GM21786 (cell line): Measurements from ENCODE around the gene TENT4A.
"Not testable (repeated sequence)": the region's sequence is repeated elsewhere in the genome, so short reads cannot be mapped to it uniquely, and the experiment has no call there.

Experiments
- ATAC-seq: cut with Tn5 transposase; IDR thresholded peaks from one replicate; pipeline ENCODE4 v1.9.1; 2021; ENCODE audit not compliant: unreplicated experiment

TENT4A gene

DNA sequence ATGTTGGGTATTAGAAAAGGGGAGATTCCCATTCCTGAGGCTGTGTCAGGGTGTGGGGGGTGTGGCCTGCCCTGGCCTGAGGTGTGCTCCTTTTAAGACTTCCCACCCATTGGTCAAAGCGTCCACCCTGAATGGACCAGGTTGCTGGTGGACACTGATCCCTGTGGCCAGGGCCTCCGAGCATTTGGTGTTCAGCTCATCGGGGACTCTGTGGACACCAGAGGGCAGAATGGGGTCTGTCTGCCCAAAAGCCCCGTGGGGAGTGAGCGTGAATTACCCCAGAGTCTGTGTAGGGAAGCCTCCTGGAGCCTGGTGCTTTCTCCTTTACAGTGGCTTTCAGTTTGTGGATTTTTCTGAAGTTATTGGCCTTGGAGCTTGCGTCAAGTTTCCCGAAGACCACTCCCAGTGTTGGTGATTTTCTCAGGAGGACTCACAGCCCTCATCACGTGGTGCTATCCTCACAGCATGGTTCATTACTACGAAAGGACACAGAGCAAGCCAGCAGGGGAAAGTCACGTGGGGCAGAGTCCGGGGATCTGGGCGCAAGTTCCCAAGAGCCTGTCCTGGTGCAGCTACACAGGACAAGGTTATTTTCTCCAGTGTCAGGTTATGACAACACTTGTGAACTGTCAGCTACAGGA, 55.5 kb downstream of the TENT4A start:
- ATAC-seq: no peak

DNA sequence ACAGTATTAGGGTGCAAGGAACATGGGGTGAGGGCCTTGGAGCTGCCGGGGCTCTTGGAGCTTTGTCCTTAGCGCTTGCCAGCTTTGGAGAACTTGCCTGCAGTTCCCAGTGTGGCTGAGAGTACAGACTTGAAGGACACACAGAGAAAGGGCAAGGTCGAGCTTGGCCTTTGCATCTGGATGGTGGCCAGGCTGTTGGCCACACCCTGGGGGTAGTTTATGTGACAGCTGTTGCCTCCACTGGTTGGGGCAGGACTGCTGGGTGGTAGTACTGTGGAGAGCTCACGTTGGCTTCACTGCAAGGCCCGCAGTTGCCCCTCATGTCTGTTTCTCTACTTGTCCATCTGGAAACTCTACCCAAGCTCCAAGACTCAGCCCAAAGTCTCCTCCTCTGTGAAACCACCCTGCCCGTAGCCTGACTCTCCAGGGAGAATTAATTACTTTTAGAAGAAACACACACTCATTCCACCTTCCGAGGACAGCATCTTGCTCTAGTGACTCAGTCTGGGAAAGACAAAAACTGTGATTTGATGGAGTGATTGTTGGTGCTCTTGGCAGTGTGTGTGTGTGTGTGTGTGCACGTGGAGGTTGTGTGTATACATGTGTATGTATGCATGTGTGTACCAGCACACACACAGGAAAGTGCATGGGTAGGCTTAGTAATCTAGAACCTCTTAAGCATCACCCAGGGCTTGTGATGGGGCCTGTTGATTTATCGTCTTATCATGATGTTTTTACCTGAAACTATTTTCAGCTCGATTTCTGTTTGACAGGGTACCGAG, 57.8 kb downstream of the TENT4A start:
- ATAC-seq: no peak

DNA sequence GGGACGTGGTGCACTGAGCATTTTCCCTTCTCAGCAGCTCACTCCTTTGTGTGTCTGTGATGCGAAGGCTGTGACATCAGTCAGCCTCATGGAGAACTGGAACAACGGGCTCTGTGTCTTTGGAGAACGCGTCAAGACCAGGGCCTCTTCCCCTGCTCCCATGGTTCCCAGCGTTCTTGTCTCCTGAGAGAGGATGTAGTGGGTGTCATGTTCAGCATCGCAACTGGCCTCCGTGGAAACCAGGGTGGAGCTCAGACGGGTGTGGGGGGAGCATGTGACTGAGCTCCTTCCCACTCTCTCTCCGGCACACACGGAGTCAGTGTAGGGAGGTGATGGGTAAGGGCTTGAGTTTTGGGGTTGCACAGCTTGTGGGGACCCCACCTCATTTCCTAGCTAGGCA, 59.7 kb downstream of the TENT4A start:
- no peak for ATAC-seq

DNA sequence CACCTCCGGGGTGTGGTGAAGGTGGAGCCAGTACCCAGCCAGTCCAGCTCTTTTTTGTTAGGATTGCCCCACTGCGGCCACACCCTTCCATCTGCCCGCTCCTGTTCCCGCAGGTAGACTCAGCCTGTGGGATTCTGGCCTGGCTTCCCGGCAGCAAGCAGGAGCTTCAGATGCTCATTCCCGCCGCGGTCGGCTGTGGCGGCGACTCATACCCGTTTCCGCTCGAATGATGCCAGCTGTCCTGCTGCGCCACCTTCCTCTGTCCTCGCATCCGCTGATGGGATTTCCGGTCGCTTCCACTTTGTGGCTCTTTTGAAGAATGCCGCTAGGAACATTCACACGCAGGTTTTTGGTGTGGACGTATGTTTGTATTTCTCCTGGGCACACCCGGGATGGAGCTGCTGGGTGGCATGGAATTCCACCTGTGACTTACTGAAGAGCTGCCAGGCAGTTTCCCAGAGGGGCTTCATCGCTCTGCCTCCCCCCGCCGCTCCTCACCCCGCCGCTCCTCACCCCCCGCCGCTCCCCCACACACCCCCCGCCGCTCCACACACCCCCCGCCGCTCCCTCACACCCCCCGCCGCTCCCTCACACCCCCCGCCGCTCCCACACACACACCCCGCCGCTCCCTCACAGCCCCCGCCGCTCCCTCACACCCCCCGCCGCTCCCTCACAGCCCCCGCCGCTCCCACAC, 60.3 kb downstream of the TENT4A start:
- no peak for ATAC-seq

DNA sequence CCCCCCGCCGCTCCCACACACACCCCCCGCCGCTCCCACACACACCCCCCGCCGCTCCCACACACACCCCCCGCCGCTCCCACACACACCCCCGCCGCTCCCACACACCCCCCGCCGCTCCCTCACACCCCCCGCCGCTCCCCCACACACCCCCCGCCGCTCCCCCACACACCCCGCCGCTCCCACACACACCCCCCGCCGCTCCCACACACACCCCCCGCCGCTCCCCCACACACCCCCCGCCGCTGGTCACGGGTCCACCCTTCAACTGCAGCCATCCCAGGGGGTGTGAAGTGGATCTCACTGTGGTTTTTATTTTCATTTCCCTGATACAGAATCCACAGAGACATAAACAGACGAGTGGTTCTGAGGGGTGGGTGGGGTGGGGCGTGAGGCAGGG, 61.0 kb downstream of the TENT4A start:
- not testable (repeated sequence) for ATAC-seq

DNA sequence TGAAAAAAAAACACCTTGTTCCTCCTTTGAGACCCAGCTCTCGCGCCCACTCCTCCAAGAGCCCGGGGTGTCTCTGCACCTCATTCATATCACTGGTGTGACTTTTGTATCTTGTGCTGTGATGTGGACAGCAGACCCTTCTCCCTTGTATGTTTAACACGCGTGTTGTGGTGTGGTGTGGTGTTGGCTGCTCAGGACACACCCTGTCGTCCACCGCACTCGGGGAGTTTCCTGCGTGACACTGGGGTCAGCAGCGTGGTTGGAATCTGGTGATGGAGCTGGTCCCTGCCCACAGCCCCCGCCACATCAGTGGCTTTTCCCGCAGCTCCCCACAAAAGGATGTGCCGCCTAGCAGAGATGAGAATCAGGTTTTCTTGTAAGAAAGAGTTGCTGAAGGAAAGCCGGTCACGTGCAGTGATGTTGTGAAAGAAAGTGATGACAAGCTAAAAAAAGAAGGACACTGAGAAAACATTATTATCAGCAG, 61.5 kb downstream of the TENT4A start:
- ATAC-seq: no peak

DNA sequence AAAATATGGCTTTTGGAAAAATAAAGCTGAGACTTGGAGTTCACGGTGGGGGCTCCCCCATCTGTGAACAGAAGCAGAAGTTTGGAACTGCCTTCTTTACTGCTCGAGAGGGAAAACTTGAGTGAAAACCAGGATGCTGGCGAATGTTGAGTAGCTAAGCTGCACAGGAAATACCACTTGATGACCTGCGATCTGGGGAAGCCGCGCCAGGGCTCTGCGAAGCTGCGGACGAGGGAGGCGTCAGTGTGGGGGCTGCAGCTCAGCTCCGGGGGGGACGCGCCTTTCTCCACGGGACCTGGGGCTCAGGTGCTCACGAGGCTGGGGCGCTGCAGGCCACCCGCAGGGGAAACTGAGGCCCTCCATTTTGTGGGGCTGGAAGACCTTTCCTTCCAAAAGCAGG, 62.3 kb downstream of the TENT4A start:
- no peak for ATAC-seq

DNA sequence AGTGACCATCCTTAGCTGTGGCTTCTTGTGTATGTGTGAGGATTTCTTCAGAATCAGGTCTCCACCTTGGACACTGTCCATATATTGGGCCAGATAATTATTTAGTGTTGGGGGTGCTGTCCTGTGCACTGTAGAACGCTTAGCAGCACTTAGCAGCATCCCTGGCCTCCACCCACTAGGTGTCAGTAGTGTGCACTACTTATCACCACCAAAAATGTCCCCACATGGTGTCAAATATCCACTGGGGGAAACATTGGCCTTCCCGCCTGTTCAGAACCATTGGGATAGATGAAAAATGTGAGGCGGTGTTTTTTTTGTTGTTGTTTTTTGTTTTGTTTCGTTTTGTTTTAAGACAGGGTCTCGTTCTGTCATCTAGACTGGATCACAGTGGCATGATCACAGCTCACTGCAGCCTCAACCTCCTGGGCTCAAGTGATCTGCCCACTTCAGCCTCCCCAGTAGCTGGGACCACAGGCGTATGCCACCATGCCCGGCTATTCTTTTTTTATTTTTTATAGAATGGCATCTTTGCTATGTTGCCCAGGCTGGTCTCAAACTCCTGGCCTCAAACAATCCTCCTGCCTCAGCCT, 67.7 kb downstream of the TENT4A start:
- peak; percentile 70 for ATAC-seq

DNA sequence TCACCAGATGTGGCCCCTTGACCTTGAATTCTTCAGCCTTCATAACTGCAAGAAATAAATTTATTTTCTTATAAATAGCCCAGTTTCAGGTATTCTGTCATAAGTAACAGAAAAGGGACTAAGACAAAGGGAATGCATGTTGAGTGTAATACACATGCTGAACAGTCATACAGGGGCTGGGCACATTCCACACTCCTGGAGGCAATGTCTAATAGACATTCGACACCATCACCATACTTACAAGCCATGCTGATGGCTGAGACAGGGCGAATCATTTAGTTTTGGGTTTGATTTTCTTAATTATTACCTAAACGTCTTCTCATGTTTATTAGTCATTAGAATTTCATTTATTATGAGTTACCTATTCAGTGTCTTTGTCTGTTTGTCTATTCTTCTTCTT, 68.5 kb downstream of the TENT4A start:
- no peak for ATAC-seq

DNA sequence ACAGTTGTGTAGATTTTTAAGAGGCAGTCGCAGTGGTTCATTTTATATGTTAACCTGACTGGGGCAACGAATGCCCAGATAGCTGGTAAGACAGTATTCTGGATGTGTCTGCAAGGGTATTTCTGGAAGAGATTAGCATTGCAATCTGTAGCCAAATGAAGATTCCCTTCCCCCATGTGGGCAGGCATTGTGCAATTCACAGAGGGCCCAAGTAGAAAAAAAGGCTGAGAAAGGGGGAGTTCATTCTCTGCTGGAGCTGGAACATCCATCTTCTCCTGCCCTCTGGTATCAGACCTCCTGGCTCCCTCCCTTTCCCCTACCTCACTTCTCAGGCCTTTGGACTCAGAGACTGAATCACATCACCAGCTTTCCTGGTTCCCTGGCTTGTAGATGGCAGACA, 70.6 kb downstream of the TENT4A start:
- ATAC-seq: no peak

DNA sequence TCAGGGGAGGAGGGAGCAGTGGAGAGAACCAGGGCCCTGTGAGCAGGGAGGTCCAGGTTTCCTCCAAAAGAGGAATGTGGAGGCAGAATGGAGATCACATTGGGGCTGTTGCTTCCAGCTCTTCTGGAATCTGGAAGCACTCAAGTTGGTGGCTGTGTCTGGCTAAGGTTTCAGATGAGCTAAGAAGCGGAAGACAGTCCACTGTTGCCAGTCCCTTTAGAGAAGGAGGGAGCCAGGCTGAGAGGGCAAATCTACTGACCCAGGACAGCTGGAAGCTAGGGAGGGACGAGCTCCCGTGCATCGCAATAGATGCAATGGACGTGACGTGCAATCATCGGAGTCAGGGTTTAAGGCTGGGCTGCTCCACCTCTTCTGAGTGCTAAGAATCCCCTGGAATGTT, 71.2 kb downstream of the TENT4A start:
- no peak for ATAC-seq

DNA sequence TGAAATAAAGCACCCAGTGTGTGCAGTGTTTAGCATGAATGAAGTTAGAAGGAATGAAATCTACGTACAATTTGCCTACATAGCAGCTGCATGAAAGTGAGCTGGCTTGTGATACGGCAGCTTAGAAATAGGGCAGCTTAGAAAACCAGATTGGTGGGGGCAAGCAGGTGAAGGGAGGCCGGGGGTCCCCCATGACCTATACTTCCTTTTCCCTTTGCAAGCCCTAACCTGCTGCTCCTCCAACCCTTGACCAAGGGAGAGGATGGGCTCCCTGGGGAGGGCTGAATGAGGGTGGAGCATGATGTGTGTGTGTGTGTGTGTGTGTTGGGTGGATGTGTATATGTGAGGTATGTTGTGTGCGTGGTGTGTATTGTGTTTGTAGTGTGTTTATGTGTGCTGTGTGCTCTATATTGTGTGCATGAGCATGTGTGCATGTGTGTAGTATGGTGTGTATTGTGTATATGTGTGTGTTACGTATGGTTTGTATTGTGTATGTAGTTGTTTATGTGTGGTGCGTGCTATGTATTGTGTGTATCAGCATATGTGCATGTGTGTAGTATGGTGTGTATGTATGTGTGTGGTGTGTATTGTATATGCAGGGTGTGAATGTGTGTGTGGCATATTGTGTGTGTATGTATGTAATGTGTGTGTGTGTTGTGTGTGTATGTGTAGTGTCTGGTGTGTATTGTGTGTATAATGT, 72.1 kb downstream of the TENT4A start:
- no peak for ATAC-seq

DNA sequence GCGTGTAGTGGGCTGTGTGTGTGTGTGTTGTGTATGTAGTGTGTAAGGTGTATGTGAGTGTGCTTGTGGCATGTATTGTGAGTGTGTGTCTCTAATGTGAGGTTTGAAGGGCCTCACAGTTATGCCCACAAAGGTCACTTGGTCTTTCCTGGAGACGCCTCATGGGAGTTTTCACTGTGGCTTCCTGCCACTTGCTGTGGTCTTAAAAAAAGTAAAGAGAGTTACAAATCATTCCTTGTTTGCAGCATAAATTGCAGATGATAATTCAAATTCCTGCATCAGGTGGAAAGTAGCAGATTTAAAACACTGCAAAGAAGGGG, 72.6 kb downstream of the TENT4A start:
- ATAC-seq: no peak

DNA sequence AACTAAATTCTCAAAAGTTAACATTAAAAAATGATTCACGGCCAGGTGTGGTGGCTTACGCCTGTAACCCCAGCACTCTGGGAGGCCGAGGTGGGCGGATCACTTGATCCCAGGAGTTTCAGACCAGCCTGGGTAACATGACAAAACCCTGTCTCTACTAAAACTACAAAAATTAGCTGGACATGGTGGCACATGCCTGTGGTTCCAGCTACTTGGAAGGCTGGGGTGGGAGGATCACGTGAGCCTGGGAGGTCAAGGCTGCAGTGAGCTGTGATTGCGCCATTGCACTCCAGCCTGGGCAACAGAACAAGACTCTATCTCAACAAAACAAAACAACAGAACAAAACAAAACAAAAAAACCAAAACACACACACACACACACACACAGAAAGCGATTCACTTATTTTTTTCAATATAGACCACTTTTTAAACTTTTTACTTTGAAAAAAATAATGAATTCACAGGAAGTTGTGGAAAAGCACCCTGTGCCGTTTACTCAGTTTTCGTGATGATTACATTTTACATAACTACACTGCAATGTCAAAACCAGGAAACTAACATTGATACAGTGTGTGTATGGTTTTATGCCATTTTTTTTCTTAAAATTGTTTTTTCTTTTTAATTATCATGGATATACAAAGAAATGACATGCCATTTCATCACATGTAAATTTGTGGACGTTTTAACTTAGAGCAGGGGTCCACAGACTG, 73.7 kb downstream of the TENT4A start:
- no peak for ATAC-seq

DNA sequence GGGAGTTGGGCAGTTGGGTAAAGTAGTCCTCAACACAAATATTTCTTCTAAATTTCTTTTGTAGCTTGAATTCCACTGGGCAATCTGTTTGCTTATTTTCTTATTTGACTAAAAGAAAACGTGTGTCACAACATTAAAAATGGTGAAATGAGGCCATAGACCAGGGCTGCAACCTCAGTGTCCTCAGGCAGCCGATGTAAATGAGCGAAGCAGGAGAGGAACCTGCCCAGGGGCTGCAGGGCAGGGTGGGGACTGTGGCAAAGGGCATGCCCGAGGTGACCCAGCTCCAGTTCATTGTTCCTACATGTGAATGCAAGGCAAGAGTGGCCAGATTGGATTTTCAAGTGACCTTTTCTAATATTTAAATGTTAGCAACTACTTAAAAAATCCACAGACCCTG, 74.7 kb downstream of the TENT4A start:
- ATAC-seq: no peak

DNA sequence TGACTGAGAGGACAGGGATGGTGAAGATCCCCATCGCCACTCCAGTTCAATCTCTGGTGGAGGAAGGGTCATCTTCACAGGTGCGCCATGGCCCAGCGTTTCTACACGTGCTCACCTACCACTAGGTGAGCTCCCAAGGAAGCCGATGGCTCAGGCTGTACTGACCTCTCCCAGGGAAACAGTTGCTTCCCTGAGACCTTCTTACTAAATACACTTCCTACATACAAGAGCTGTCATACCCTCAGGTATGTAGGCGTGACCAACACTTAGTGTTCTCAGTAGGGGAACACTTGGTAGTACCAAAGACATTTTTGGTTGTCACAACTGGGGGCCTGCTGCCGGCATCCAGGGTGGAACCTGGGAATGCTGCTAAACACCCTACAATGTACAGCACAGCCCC, 75.2 kb downstream of the TENT4A start:
- no peak for ATAC-seq

DNA sequence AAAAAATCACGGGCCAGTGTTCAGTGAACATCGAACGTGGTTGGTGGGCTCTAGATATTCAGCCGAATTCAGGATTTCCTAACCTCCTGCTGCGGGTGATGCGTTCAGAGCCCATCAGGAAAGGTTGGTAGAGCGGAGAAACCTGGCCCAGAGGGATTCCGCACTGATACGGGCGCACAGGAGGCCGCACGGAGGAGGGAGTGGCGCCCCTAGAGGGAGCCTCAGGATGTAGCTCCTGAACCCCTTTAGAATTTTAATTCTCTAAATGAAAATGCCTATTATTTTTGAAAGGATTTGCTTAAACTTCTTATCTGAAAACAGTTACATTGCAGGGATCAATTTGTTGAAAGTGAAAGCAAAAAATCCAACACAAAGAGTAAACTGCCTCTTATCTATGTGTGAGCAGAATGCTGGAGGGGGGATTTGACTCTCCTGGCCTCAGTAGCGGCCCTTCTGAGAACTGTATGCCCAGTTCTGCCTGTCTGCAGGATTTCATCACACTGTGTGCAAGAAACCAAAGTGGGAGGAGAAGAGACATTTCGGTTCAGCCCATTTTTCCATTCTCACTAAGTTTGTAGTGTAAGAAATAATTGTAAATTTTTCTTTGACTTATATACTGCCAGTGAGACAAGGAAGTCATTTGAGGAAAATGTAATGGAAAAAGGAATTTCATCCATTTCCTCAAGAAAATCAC, 75.9 kb downstream of the TENT4A start:
- no peak for ATAC-seq

DNA sequence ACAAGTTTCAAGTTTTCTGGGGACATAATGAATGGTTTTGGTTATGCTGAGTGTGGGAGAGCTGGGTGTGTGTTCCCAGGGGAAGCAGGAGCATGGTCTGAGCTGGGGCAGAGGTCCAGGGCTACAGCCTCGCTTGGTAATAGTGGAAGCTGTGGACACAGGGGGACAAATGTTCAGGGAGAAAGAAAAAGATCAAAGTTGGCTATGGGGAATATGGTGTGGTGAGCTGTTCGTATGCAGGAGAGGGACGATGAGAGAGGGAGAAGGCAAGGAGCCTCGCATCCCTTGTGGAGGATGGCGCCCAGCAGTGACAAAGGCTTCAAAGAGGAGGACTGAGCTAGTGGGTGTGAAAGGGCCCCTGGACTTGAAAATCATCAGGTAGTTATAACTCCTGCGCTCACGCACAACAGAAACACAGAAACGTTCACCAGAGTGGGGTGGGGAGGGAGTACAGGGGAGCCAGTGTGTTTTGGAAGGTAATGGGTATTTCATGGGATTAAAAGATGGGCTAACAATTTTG, 77.2 kb downstream of the TENT4A start:
- no peak for ATAC-seq

DNA sequence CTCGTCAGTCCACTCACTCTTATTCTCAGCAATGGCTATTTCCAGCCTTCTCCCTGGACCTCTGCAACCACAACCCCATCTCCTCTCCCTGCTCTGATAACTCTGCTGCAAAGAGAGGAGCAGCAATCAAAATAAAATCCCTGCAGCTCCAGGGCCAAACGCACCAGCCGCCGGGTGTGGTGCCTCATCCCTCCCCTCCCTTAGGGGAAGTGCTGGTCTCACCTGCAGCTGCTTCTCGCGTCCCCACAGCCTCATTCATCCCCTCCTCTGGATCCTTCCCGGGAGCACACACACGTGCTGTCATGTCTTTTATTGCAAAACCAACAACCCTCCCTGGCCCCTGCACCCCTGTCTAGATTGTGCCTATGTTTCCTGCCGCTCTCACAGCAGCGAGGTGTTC, 77.8 kb downstream of the TENT4A start:
- no peak for ATAC-seq

DNA sequence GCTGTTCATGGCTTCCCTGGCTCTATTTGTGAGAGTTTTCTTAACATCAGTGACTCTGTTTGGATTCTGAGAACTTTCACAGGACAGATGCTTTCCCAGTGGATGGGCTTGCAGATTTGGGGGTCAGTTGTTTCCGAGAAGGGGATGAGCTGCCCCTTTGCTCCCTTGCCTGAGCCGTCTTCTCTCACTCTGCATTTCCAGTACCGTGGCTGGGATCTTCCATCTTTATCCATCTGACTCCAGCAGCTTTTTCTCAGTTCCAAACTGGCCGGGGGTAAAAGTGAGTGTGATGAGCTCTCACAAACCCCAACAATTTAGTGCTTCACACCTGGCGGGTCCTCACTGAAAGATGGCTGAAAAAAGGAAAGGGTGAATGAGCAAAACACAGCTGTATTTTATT, 79.1 kb downstream of the TENT4A start:
- no peak for ATAC-seq
